ENCODE data around the gene PRKCQ. TPM values are rescaled to one million over a fixed set of nuclear protein-coding genes. Genes with fewer than 3 reads are reported as not detected.

PRKCQ gene
- total RNA-seq, 4 donors from 2014 or later = 0.21 to 0.30 TPM; not detected in 2

GRCh38 chr10:6463366-6463765 lies 116.7 kb downstream of the PRKCQ start:
- TF ChIP-seq EP300 (IDR thresholded peaks at IDR 0.05) (no peak), CTCF (IDR thresholded peaks at IDR 0.05) (no peak), POLR2A (IDR thresholded peaks at IDR 0.05) (no peak)
- H3K4me1 ChIP-seq = no peaks in the 10 kb centered on the region
- no peaks in the 10 kb centered on the region for H3K27me3 ChIP-seq
- 87 to 92% methylated on average over 7 of the region's 7 CpGs for WGBS, 2 donors
- no peaks in the 10 kb centered on the region for H3K36me3 ChIP-seq
- H3K4me3 ChIP-seq = no peak overlapping the region
- H3K27ac ChIP-seq = no peak overlapping the region
- peaks cover 0 to 3% (median 0%) of the 10 kb centered on the region in 4 donors for H3K9me3 ChIP-seq
- no peak for DNase-seq (ENCODE audit: low spot score in 2 of 2)

GRCh38 chr10:6461961-6462360 lies 118.1 kb downstream of the PRKCQ start:
- no peak for DNase-seq (ENCODE audit: low spot score in 2 of 2)
- 78 to 88% methylated on average over 3 of the region's 3 CpGs for WGBS, 2 donors
- Histone ChIP-seq H3K27me3 (no peaks in the 10 kb centered on the region), H3K36me3 (no peaks in the 10 kb centered on the region), H3K4me1 (no peaks in the 10 kb centered on the region), H3K4me3 (no peak overlapping the region), H3K27ac (no peak overlapping the region), H3K9me3 (peaks cover 0 to 17% (median 0%) of the 10 kb centered on the region in 4 donors)
- TF ChIP-seq POLR2A (IDR thresholded peaks at IDR 0.05) (no peak), CTCF (IDR thresholded peaks at IDR 0.05) (no peak), EP300 (IDR thresholded peaks at IDR 0.05) (no peak)

GRCh38 chr10:6460861-6461409 lies 119.1 kb downstream of the PRKCQ start:
- no peak overlapping the region for H3K4me3 ChIP-seq
- TF ChIP-seq POLR2A (IDR thresholded peaks at IDR 0.05) (no peak), EP300 (IDR thresholded peaks at IDR 0.05) (no peak), CTCF (IDR thresholded peaks at IDR 0.05) (no peak)
- WGBS, 2 donors = 92 to 96% methylated on average over 2 of the region's 2 CpGs
- H3K27ac ChIP-seq = no peak overlapping the region
- H3K9me3 ChIP-seq = peaks cover 0 to 20% (median 0%) of the 10 kb centered on the region in 4 donors
- DNase-seq (ENCODE audit: low spot score in 2 of 2) = no peak
- no peaks in the 10 kb centered on the region for H3K27me3 ChIP-seq
- H3K4me1 ChIP-seq = no peaks in the 10 kb centered on the region
- no peaks in the 10 kb centered on the region for H3K36me3 ChIP-seq

- Histone ChIP-seq H3K9me3 (peaks cover 0 to 23% (median 0%) of the 10 kb centered on the region in 4 donors), H3K27me3 (no peaks in the 10 kb centered on the region), H3K4me1 (no peaks in the 10 kb centered on the region), H3K36me3 (no peaks in the 10 kb centered on the region), H3K27ac (no peak overlapping the region), H3K4me3 (no peak overlapping the region)
- 86 to 89% methylated on average over 5 of the region's 5 CpGs for WGBS, 2 donors
- TF ChIP-seq EP300 (IDR thresholded peaks at IDR 0.05) (no peak), POLR2A (IDR thresholded peaks at IDR 0.05) (no peak), CTCF (IDR thresholded peaks at IDR 0.05) (no peak)
- no peak for DNase-seq (ENCODE audit: low spot score in 2 of 2)
Observed at GRCh38 chr10:6458814-6459213, 121.3 kb downstream of the PRKCQ start.

- TF ChIP-seq CTCF (IDR thresholded peaks at IDR 0.05) = no peak
- no peak for TF ChIP-seq EP300 (IDR thresholded peaks at IDR 0.05)
- TF ChIP-seq POLR2A (IDR thresholded peaks at IDR 0.05) = no peak
- H3K36me3 ChIP-seq = no peaks in the 10 kb centered on the region
- H3K4me1 ChIP-seq = no peaks in the 10 kb centered on the region
- H3K9me3 ChIP-seq = peaks cover 0 to 23% (median 0%) of the 10 kb centered on the region in 4 donors
- no peaks in the 10 kb centered on the region for H3K27me3 ChIP-seq
- 88 to 90% methylated on average over 5 of the region's 5 CpGs for WGBS, 2 donors
- H3K4me3 ChIP-seq = no peak overlapping the region
- no peak for DNase-seq (ENCODE audit: low spot score in 2 of 2)
- H3K27ac ChIP-seq = no peak overlapping the region
Observed at GRCh38 chr10:6457376-6457775, 122.7 kb downstream of the PRKCQ start.

Data from tibial nerve (tissue), 4 donors.